NB4 (cell line): Measurements from ENCODE around the gene NHERF1.

Source experiments
- CTCF ChIP-seq: IDR thresholded peaks from one replicate; pipeline ENCODE4 v1.5.1; 2012; ENCODE audit warnings: low read depth, low read length
- POLR2A ChIP-seq: IDR thresholded peaks from 2 replicates; pipeline ENCODE4 v1.6.1; 2011; ENCODE audit warnings: mild to moderate bottlenecking; ENCODE audit not compliant: insufficient read length; ENCODE audit errors: extremely low read depth

- no peak for TF ChIP-seq CTCF
- no peak for TF ChIP-seq POLR2A
Observed at GRCh38 chr17:74772053-74772452, 23.6 kb downstream of the NHERF1 start.
